GM18868 (cell line): ENCODE data around the gene CDCP2.
"Not testable (repeated sequence)": the region's sequence is repeated elsewhere in the genome, so short reads cannot be mapped to it uniquely, and the experiment has no call there.

ENCODE experiments used
- ATAC-seq: cut with Tn5 transposase; IDR thresholded peaks from one replicate; pipeline ENCODE4 v1.9.1; 2021; ENCODE audit warnings: mild to moderate bottlenecking, moderate library complexity; ENCODE audit not compliant: unreplicated experiment

The CDCP2 gene

GRCh38 chr1:54117815-54118563 lies 34.8 kb downstream of the CDCP2 start:
- ATAC-seq = no peak

- ATAC-seq = no peak
These were observed 37.3 kb downstream of the CDCP2 start for GRCh38 chr1:54115520-54115919.

- no peak for ATAC-seq
These were observed 37.8 kb downstream of the CDCP2 start for GRCh38 chr1:54114955-54115354.

- ATAC-seq = no peak
These were observed 38.8 kb downstream of the CDCP2 start for GRCh38 chr1:54114001-54114400.

GRCh38 chr1:54112705-54113368 lies 40.0 kb downstream of the CDCP2 start:
- no peak for ATAC-seq

GRCh38 chr1:54112027-54112426 lies 40.8 kb downstream of the CDCP2 start:
- no peak for ATAC-seq

GRCh38 chr1:54111624-54112023 lies 41.2 kb downstream of the CDCP2 start:
- no peak for ATAC-seq

GRCh38 chr1:54110996-54111395 lies 41.8 kb downstream of the CDCP2 start:
- ATAC-seq = no peak

GRCh38 chr1:54109129-54110090 lies 43.4 kb downstream of the CDCP2 start:
- ATAC-seq = no peak

- ATAC-seq = no peak
These were observed 44.6 kb downstream of the CDCP2 start for GRCh38 chr1:54108156-54108555.

- no peak for ATAC-seq
These were observed 45.7 kb downstream of the CDCP2 start for GRCh38 chr1:54107131-54107530.

- ATAC-seq = no peak
These were observed 47.0 kb downstream of the CDCP2 start for GRCh38 chr1:54105736-54106269.

GRCh38 chr1:54105080-54105479 lies 47.7 kb downstream of the CDCP2 start:
- no peak for ATAC-seq

GRCh38 chr1:54104613-54105012 lies 48.2 kb downstream of the CDCP2 start:
- not testable (repeated sequence) for ATAC-seq

- no peak for ATAC-seq
These were observed 49.4 kb downstream of the CDCP2 start for GRCh38 chr1:54103414-54103813.

GRCh38 chr1:54100500-54100899 lies 52.3 kb downstream of the CDCP2 start:
- no peak for ATAC-seq

- no peak for ATAC-seq
These were observed 53.7 kb downstream of the CDCP2 start for GRCh38 chr1:54099061-54099610.

GRCh38 chr1:54096877-54097240 lies 55.9 kb downstream of the CDCP2 start:
- ATAC-seq = no peak

- no peak for ATAC-seq
These were observed 56.4 kb downstream of the CDCP2 start for GRCh38 chr1:54096227-54096876.

GRCh38 chr1:54095546-54096226 lies 57.1 kb downstream of the CDCP2 start:
- no peak for ATAC-seq
